Dedifferentiated amniotic fluid mesenchymal stem cell (primary cell): ENCODE results near the gene GBP3.
"Not testable (repeated sequence)": the region's sequence is repeated elsewhere in the genome, so short reads cannot be mapped to it uniquely, and the experiment has no call there.

Experiments used
- DNase-seq: peaks from one replicate; pipeline ENCODE4 v3.0.0-alpha.2; 2016; ENCODE audit errors: extremely low spot score

GBP3 gene

DNA sequence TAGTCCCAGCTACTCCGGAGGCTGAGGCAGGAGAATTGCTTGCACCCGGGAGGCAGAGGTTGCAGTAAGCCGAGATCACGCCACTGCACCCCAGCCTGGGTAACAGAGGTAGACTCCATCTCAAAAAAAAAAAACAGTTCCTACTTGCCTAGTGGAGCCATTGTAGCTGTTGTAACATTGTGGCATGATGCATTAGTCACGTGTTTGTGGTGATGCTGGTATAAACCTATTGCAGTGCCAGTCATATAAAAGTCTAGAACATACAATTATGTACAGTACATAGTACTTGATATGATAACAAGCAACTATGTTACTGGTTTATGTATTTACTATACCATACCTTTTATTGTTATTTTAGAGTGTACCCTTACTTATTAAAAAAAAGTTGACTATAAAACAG lies 46.4 kb downstream of the GBP3 start:
- DNase-seq: no peak

- not testable (repeated sequence) for DNase-seq
These were observed 48.0 kb downstream of the GBP3 start for GRCh38 chr1:88974616-88975172.

DNA sequence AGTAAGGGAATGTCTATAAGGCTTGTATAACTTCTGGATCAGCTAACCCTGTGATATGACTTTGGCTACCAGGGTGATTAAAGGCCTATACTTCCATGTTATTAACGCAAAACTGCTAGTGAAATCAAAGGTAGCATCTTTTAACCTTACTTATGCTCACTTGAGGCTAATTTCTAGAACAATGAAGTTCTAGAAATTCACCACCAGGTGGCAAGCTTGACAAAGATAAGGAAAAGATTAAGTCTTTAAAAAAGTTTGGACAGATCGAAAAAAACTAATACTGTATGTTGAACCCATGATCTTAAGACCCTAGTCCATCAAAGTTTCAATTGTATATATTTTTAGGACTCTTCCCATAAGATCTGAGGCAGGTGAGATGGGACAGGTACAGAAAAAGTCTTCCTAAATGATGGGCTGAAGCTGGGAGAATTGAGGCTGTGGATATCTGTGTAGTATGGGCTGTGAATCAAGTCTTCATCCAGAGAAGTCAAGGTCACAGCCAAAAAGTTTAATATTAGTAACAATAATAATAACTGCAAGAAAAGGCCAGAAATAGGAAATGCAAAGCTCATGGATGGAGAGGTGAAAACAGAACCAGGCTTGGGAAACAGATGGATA lies 49.0 kb downstream of the GBP3 start:
- DNase-seq: peak; percentile 39

DNA sequence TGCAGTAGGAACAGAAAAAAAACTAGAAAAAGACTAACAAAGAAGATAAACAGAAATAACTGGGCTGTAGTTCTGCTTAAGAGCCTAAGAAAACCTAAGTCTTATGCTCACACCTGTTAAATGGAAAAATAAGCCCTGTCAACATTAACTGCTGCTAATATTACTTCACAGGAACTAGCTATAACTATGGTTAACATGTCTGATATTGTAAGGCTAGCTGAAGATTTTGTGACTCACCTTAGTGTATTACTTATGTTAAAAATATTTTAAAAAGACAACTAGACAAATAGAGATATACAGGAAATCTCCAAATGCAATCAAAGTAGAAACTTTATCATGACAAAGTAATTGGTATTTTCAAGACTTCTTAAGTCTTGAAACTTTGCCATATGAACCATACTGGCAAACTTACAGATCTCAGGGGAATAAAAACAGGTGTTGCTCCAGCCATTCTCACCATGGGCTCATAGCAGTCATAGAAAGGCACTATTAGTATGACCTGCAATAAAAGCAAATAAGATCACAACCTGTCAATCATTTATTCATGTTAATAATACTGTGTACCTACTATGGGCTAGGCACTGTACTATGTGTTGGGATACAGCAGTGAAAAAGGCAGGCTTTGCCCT lies 60.9 kb downstream of the GBP3 start:
- DNase-seq: no peak

DNA sequence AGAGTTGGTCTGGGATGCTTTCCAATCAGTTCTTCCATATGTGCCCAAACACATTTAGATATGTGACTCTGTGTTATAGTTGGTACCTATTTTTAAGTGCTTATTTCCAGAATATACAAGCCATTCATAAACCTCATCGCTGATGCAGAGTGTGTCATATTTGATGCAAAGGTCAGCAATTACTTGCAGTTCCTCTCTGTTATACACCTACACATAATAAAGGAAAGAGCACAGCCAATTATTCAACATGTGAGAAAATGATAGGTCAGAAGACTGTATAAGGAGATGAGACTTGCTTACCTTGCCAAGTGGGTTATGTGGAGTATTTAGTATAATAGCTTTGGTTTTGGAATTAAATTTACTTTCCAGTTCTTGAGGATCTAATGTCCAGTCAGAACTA lies 61.6 kb downstream of the GBP3 start:
- no peak for DNase-seq
